T-helper 17 cell (primary cell): ENCODE data around the gene HAPLN1. TPM values are rescaled to one million over a fixed set of nuclear protein-coding genes. Genes with fewer than 3 reads are reported as not detected.

Source experiments
- ATAC-seq: fragments of 150-1000 bp; cut with Tn5 transposase; 2 replicates; pipeline ENCODE4 v1.10.0; 2021; ENCODE audit warnings: mild to moderate bottlenecking, moderate library complexity
- DNase-seq, 3 donors: peaks; one replicate each; pipeline versions ENCODE4 v3.0.0 to v3.0.0-alpha.2; 2020 to 2021
- H3K9me3 ChIP-seq: one replicate; pipeline ENCODE4 v1.7.0; 2013; ENCODE audit warnings: low read length, mild to moderate bottlenecking; ENCODE audit not compliant: control insufficient read depth, poor library complexity, severe bottlenecking
- H3K27ac Mint-ChIP-seq: one replicate; pipeline ENCODE4 v1.8.0; 2022; ENCODE audit warnings: mild to moderate bottlenecking, moderate library complexity, mixed read lengths
- H3K27me3 Mint-ChIP-seq: one replicate; pipeline ENCODE4 v1.8.0; 2022; ENCODE audit warnings: mixed read lengths
- H3K36me3 Mint-ChIP-seq: one replicate; pipeline ENCODE4 v1.8.0; 2022; ENCODE audit warnings: low read depth, mixed read lengths
- H3K4me1 Mint-ChIP-seq: one replicate; pipeline ENCODE4 v1.8.0; 2022; ENCODE audit warnings: mild to moderate bottlenecking, mixed read lengths
- H3K4me3 Mint-ChIP-seq: one replicate; pipeline ENCODE4 v1.8.0; 2022; ENCODE audit warnings: mild to moderate bottlenecking, moderate library complexity, mixed read lengths
- total RNA-seq, 4 donors: library from RNA in 2 of 4; stranded (reverse) in 2 of 4; gene quantifications; one replicate each; pipeline ENCODE4 v1.2.3 and lab custom pipeline; 2022 to 2026

HAPLN1 gene
- total RNA-seq, 2 donors from 2014 or later, result not detected

DNA sequence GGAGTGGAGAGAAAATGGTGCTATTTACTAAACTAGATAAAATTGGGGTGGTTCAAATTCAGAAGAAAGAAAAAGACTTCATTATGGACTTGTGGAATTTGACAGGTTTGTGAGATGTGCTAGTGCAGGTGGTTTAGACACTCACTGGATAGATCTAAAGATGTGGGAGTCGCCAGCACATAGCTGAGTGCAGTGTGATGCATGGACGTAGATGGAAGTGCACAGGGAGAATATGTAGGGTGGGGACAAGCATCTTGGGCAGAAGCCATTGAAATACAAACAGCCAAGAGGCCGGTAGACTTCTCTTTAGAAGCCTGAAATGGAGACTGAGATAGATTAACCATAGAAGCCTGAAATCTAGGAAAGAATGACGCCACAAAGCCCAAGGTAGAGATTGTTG is 10.7 kb downstream of the HAPLN1 start:
- no peak for DNase-seq
- H3K36me3 Mint-ChIP-seq, result peaks cover 2% of the 10 kb centered on the region

DNA sequence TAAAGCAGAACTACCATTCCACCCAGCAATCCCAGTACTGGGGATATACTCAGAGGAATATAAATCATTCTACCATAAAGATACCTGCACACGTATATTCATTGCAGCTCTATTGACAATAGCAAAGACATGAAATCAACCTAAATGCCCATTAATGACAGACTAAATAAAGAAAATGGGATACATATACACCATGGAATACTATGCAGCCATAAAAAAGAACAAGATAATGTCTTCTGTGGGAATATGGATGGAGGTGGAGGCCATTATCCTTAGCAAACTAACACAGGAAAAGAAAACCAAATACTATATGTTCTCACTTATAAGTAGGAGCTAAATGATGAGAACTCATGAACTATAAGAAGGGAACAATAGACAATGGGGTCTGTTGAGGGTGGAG is 12.5 kb downstream of the HAPLN1 start:
- Mint-ChIP-seq H3K36me3 (peaks cover 2% of the 10 kb centered on the region), H3K27ac (no peak overlapping the region)
- ATAC-seq, result no peak

More for the DNA sequence above, 10.7 kb downstream of the HAPLN1 start:
- peaks cover 2% of the 10 kb centered on the region for H3K4me1 Mint-ChIP-seq
- H3K27me3 Mint-ChIP-seq, result peaks cover 42% of the 10 kb centered on the region
- ATAC-seq, result no peak
- H3K27ac Mint-ChIP-seq, result no peak overlapping the region
- H3K4me3 Mint-ChIP-seq, result no peak overlapping the region
- no peaks in the 10 kb centered on the region for H3K9me3 ChIP-seq

DNA sequence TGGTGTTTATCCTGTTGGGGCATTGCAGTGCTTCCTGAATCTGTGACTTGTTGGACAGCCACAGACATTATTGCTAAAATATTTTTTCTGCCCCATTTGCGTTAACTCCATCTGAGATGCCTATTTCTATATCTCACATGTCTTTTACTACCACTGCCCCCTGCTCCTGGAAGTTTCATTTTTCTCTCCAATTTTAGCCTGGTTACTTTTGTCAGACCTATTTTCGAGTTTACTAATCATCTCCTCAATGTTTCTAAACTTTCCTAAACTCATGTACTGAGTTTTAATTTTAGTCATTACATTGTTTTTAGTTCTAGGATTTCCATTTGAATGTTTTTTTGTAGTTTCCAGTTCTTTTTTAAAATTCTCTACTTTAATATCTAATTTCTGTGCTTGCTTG is 17.6 kb downstream of the HAPLN1 start:
- H3K36me3 Mint-ChIP-seq, result no peaks in the 10 kb centered on the region
- no peak for DNase-seq
- H3K4me1 Mint-ChIP-seq, result no peaks in the 10 kb centered on the region
- no peaks in the 10 kb centered on the region for H3K9me3 ChIP-seq
- H3K4me3 Mint-ChIP-seq, result no peak overlapping the region
- H3K27ac Mint-ChIP-seq, result no peak overlapping the region
- peaks cover 51% of the 10 kb centered on the region for H3K27me3 Mint-ChIP-seq
- ATAC-seq, result no peak

More for the DNA sequence above, 12.5 kb downstream of the HAPLN1 start:
- H3K9me3 ChIP-seq, result no peaks in the 10 kb centered on the region
- Mint-ChIP-seq H3K4me3 (no peak overlapping the region), H3K27me3 (peaks cover 42% of the 10 kb centered on the region), H3K4me1 (peaks cover 2% of the 10 kb centered on the region)
- no peak for DNase-seq

DNA sequence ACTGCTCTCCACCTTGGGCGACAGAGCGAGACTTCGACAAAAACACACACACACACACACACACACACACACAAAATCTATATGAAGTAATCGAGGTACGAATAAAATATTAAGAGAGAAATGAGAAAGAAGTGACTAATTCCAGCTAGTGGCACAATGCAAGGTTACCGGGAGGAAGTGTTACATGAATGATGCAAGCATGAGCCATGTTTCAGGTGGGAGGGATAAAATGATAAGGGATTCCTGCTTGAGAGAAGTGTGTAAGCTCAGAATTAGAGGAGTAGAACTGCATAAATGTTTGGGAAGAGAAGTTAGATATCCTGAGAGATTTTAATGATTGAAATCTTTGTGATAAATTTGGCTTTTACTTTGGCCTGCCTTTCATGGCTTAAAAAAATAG is 18.8 kb downstream of the HAPLN1 start:
- DNase-seq, result no peak
- no peaks in the 10 kb centered on the region for H3K4me1 Mint-ChIP-seq
- no peak for ATAC-seq
- no peak overlapping the region for H3K27ac Mint-ChIP-seq
- no peak overlapping the region for H3K4me3 Mint-ChIP-seq
- H3K36me3 Mint-ChIP-seq, result no peaks in the 10 kb centered on the region
- peaks cover 48% of the 10 kb centered on the region for H3K27me3 Mint-ChIP-seq
- no peaks in the 10 kb centered on the region for H3K9me3 ChIP-seq

DNA sequence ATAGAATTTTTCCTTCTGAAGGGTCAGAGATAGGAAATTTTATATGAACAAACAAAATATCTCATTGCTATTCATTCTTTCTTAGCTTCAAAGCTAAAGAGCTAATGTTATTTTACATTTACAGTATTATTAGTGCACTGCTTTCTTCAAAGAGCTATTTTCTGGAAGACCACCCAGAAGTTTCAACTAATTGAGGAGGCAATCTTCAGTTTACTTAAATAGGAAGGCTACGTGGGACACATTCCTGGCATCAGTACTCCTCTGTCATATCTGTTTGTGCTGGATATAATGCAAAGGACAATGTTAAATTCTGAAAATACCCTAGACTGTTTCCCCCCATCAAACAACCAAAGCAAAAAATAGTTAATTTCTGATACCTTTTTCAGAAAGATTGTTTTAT is 30.8 kb downstream of the HAPLN1 start:
- Mint-ChIP-seq H3K27ac (no peak overlapping the region), H3K4me3 (no peak overlapping the region), H3K27me3 (peaks cover 17% of the 10 kb centered on the region), H3K36me3 (no peaks in the 10 kb centered on the region), H3K4me1 (no peaks in the 10 kb centered on the region)
- DNase-seq (no peak), ATAC-seq (no peak)
- H3K9me3 ChIP-seq, result no peaks in the 10 kb centered on the region

DNA sequence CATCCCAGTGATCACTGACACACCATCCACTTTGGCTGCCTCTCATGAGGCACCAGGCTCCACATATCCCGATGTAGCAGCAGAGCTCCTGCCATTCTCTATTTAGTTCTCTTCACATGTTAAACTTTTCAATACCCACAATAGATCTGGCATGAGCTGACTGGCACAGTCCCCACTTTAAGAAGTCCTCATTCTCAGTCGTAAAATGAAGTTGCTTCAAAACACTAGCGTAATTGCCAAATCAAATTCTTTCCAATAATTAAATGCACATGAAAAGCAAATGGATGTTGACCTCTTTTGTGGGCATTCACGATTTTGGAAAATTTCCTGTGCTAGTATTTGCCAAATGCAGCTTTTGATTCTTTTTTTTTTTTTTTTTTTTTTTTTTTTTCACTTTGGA is 32.4 kb downstream of the HAPLN1 start:
- no peaks in the 10 kb centered on the region for H3K9me3 ChIP-seq
- Mint-ChIP-seq H3K4me3 (no peak overlapping the region), H3K36me3 (no peaks in the 10 kb centered on the region), H3K27me3 (peaks cover 24% of the 10 kb centered on the region), H3K4me1 (no peaks in the 10 kb centered on the region), H3K27ac (no peak overlapping the region)
- DNase-seq (no peak), ATAC-seq (no peak)

DNA sequence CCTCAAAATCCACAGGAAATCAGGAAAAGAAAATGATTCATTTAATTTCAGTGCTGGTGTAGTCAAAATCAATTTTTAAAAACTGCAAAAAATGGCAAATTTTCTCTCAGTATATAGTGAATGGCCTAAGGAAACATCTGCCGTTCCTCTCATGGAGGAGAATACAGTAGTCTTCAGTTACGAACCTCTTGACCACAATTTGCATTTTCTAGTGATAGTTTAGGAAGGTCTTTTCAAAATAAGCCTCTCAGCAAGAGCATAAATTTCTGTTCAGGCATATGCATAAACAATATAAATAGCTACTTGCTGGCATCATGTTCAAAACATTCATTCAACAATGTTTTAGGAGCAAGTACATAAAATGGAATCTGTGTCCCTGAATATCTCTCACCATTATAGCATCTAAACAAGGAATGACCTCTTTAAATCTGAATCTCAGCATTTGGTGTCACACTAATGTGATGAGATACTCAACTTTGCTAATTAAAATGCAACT is 33.5 kb downstream of the HAPLN1 start:
- H3K27me3 Mint-ChIP-seq, result peaks cover 24% of the 10 kb centered on the region
- no peaks in the 10 kb centered on the region for H3K4me1 Mint-ChIP-seq
- no peaks in the 10 kb centered on the region for H3K36me3 Mint-ChIP-seq
- no peaks in the 10 kb centered on the region for H3K9me3 ChIP-seq
- no peak overlapping the region for H3K27ac Mint-ChIP-seq
- no peak for ATAC-seq
- H3K4me3 Mint-ChIP-seq, result no peak overlapping the region
- no peak for DNase-seq

DNA sequence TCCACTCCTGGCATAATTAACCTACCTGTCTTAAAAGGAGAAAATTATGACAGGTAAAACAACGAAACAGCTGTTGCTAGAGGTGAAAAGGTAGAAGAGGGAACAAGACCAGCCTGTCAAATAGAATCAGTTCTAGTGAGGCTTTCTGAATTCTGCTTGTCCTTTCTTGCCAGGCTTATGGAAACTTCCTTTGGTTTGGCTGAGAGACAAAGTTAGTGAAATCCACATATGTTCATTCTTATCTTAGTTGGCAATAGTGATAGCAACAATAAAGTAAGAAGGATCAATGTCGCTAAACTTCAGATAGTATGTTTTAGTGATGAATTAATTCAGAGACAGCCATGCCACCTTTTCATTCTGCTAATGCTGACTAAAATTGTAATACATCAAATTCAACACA is 34.4 kb downstream of the HAPLN1 start:
- no peaks in the 10 kb centered on the region for H3K9me3 ChIP-seq
- H3K27ac Mint-ChIP-seq, result no peak overlapping the region
- ATAC-seq, result no peak
- H3K4me1 Mint-ChIP-seq, result no peaks in the 10 kb centered on the region
- H3K4me3 Mint-ChIP-seq, result no peak overlapping the region
- no peak for DNase-seq
- no peaks in the 10 kb centered on the region for H3K36me3 Mint-ChIP-seq
- peaks cover 23% of the 10 kb centered on the region for H3K27me3 Mint-ChIP-seq

DNA sequence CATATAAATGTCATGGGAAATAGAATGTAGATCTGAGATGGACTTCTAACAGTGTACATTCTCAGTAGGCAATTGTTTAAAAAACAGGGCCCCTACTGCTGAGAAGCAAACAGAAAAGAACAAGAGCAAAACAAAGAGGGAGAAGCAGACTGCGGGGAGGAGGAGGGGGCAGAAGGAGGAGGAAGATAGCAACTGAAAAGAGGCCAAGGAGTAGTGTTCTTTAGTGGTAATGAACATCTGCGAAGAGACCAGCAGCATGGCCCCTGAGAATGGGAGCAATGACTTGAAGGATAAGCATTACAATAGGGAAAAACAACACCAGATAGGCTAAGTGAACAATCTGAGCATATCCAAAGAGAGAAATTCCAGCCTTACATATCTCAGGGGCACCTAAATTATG is 36.8 kb downstream of the HAPLN1 start:
- no peaks in the 10 kb centered on the region for H3K9me3 ChIP-seq
- DNase-seq, result no peak
- Mint-ChIP-seq H3K4me3 (no peak overlapping the region), H3K27me3 (peaks cover 18% of the 10 kb centered on the region), H3K27ac (no peak overlapping the region), H3K36me3 (no peaks in the 10 kb centered on the region), H3K4me1 (no peaks in the 10 kb centered on the region)
- no peak for ATAC-seq

DNA sequence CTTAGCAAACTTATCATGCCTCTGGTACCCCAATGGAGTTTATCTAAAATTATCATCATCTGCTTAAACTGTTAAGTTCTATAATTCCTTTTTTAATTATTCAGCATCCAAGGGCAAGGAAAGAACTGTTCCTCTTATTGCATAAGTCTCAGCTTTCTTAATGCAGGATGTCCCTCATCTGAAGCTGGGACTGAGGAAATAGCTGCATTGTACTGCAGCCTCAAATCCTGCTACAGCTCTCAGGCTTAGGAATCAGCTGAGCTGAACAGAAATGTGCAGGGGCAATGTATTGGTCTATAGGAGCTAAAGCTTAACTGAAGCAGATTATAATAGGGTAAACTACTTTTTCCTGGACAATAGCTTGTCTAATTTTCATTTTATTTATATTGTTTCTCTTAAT is 48.0 kb downstream of the HAPLN1 start:
- H3K4me1 Mint-ChIP-seq, result peaks cover 2% of the 10 kb centered on the region
- no peak overlapping the region for H3K27ac Mint-ChIP-seq
- no peak overlapping the region for H3K4me3 Mint-ChIP-seq
- H3K9me3 ChIP-seq, result no peaks in the 10 kb centered on the region
- H3K27me3 Mint-ChIP-seq, result peaks cover 15% of the 10 kb centered on the region
- ATAC-seq (no peak), DNase-seq (no peak)
- no peaks in the 10 kb centered on the region for H3K36me3 Mint-ChIP-seq

DNA sequence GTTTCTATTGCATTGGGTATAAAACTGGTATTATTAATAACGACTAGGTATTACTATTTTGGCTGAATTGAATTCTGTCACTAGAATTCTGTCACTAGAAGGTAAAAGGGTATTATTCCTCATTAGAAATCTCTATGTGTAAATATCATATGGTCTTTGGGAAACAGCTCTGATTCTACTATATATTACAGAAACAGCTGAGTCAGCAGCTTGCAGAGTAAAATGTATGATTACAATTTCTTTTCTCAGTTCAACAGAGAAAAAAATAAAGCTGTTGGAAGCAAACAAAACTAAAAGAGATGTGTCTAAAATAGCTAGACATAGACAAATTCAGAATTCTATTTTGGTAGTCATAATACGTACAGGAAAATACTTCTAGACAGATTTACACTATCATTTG is 48.5 kb downstream of the HAPLN1 start:
- no peak overlapping the region for H3K4me3 Mint-ChIP-seq
- H3K36me3 Mint-ChIP-seq, result no peaks in the 10 kb centered on the region
- ATAC-seq (no peak), DNase-seq (no peak)
- peaks cover 2% of the 10 kb centered on the region for H3K4me1 Mint-ChIP-seq
- H3K27me3 Mint-ChIP-seq, result peaks cover 18% of the 10 kb centered on the region
- no peaks in the 10 kb centered on the region for H3K9me3 ChIP-seq
- H3K27ac Mint-ChIP-seq, result no peak overlapping the region

DNA sequence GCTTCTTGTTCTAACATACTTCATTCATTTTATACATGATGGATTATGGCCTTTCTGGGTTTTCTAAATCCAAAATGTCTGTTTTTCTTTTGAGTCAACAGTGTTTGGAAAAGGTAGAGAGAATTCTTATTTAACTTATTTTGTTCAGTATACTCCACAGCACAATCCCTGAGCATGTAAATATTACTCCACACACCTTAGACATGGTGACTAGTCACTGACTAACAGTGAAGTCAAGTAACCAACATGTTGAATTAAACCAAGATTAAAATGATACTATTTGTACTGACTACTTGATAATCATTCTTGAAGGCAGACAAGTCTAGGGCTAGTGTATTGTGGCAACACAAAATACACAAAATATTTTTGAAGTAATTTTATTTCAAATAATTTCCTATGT is 55.0 kb downstream of the HAPLN1 start:
- no peaks in the 10 kb centered on the region for H3K36me3 Mint-ChIP-seq
- H3K4me3 Mint-ChIP-seq, result no peak overlapping the region
- peaks cover 14% of the 10 kb centered on the region for H3K27me3 Mint-ChIP-seq
- no peaks in the 10 kb centered on the region for H3K4me1 Mint-ChIP-seq
- no peak for ATAC-seq
- no peak overlapping the region for H3K27ac Mint-ChIP-seq
- no peaks in the 10 kb centered on the region for H3K9me3 ChIP-seq
- no peak for DNase-seq

DNA sequence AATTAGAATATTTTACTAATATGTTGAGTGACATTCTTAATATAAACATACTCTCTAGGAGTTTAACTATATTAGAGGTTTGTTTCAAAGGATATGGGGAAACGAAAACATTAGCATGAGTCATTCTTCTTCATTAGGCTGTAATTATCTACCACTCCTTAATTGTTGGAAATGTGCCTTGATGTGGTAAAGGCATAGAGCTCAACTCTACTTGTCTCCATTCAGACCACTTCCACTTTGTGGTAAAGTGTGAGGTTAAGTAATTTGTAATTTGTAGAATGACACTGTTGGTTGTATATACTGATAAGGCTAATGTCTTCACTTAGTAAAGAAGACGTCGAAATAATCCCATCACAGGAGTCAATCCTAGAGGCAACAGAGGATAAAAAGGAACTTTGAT is 58.1 kb downstream of the HAPLN1 start:
- DNase-seq (no peak), ATAC-seq (no peak)
- no peaks in the 10 kb centered on the region for H3K4me1 Mint-ChIP-seq
- H3K4me3 Mint-ChIP-seq, result no peak overlapping the region
- H3K27me3 Mint-ChIP-seq, result peaks cover 2% of the 10 kb centered on the region
- H3K9me3 ChIP-seq, result no peaks in the 10 kb centered on the region
- no peak overlapping the region for H3K27ac Mint-ChIP-seq
- no peaks in the 10 kb centered on the region for H3K36me3 Mint-ChIP-seq

DNA sequence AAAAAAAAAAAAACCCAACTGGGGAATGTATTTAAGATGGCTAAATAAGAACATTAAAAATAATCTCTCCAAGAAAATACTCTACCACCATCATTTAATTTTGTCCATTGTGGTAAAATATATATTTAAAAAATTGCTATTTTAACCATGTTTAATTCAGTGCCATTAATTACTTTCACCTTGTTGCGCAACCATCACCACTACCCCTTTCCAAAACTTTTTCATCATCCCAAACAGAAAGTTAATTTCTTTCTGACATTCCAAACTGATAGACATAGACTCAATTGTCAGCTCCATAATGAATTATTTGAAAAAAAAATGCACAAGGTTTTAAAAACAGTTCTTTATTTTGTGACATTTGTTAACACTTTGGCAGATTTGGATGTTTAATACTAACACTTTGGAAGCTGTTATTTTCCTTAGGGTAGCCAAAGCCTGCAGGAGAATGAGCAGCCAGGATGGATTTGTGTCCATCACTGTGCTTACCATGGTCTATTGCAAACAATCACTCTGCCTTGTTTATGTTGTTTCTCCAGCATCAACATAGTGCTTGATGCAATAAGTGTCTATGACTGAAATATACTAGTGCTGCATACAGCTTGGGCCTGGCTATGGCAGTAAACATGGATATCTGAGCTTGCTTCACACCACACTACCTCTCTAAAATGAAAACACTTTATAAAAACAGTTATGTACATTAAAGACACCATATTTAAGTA is 62.7 kb downstream of the HAPLN1 start:
- Mint-ChIP-seq H3K4me3 (no peak overlapping the region), H3K27ac (no peak overlapping the region), H3K27me3 (peaks cover 7% of the 10 kb centered on the region), H3K4me1 (no peaks in the 10 kb centered on the region), H3K36me3 (no peaks in the 10 kb centered on the region)
- no peak for DNase-seq
- ATAC-seq, result no peak
- no peaks in the 10 kb centered on the region for H3K9me3 ChIP-seq
